ENCODE measurements around the gene CHD5.

- no peak for TF ChIP-seq EZH2 (IDR thresholded peaks at IDR 0.05; ENCODE audit: borderline replicate concordance, low read depth, low read length, severe bottlenecking)
- TF ChIP-seq, protein P1, sequence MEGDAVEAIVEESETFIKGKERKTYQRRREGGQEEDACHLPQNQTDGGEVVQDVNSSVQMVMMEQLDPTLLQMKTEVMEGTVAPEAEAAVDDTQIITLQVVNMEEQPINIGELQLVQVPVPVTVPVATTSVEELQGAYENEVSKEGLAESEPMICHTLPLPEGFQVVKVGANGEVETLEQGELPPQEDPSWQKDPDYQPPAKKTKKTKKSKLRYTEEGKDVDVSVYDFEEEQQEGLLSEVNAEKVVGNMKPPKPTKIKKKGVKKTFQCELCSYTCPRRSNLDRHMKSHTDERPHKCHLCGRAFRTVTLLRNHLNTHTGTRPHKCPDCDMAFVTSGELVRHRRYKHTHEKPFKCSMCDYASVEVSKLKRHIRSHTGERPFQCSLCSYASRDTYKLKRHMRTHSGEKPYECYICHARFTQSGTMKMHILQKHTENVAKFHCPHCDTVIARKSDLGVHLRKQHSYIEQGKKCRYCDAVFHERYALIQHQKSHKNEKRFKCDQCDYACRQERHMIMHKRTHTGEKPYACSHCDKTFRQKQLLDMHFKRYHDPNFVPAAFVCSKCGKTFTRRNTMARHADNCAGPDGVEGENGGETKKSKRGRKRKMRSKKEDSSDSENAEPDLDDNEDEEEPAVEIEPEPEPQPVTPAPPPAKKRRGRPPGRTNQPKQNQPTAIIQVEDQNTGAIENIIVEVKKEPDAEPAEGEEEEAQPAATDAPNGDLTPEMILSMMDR (IDR thresholded peaks at IDR 0.05; ENCODE audit: borderline replicate concordance, extremely low read depth, low read length, poor library complexity, severe bottlenecking): no peak
These were observed 37.4 kb downstream of the CHD5 start for GRCh38 chr1:6142734-6143133.

Measured in DND-41 (cell line).